Gastrocnemius medialis (tissue), 4 donors: ENCODE measurements around the gene SLC25A11. TPM values are rescaled to one million over a fixed set of nuclear protein-coding genes. Genes with fewer than 3 reads are reported as not detected.
A peak's percentile ranks its signal among the peaks of the same experiment; 100 is the strongest.

Source experiments
- ATAC-seq, 2 donors: fragments of 150-250 bp; one replicate each; pipeline ENCODE4 v1.9.1; 2016
- DNase-seq, 2 donors: peaks; one replicate each; pipeline ENCODE4 v3.0.0-alpha.2; 2019
- H3K27ac ChIP-seq, 4 donors: fragments of 200-600 bp; sonication (generic); 1 replicate in 1 of 4; 2 replicates in 3 of 4; pipeline ENCODE4 v1.5.1; 2016 to 2018; ENCODE audit warnings: mild to moderate bottlenecking in 2 of 4, moderate library complexity in 1 of 4
- H3K27me3 ChIP-seq, 3 donors: fragments of 200-600 bp; sonication (generic) in 2 of 3; 1 replicate in 1 of 3; 2 replicates in 2 of 3; pipeline versions ENCODE4 v1.5.1 to v1.6.0; 2016 to 2019; ENCODE audit warnings: mild to moderate bottlenecking in 1 of 3, moderate library complexity in 1 of 3
- H3K36me3 ChIP-seq, 2 donors: fragments of 200-600 bp; sonication (generic) in 1 of 2; one replicate each; pipeline ENCODE4 v1.5.1; 2017 to 2018
- H3K4me1 ChIP-seq, 2 donors: fragments of 200-600 bp; sonication (generic) in 1 of 2; one replicate each; pipeline ENCODE4 v1.5.1; 2016 to 2017; ENCODE audit warnings: mild to moderate bottlenecking in 2 of 2
- H3K4me3 ChIP-seq, 4 donors: fragments of 200-600 bp; sonication (generic) in 3 of 4; 1 replicate in 1 of 4; 2 replicates in 3 of 4; pipeline ENCODE4 v1.5.1; 2016 to 2019; ENCODE audit warnings: mild to moderate bottlenecking in 2 of 4
- H3K9me3 ChIP-seq, 3 donors: fragments of 200-600 bp; sonication (generic) in 2 of 3; 1 replicate in 1 of 3; 2 replicates in 2 of 3; pipeline ENCODE4 v1.5.1; 2016 to 2019
- CTCF ChIP-seq, 5 experiments: fragments of 450-650 bp in 3 of 5; fragments of 200-600 bp in 2 of 5; sonication (generic) in 2 of 5; IDR thresholded peaks in 4 of 5; conservative IDR thresholded peaks in 1 of 5; 1 replicate in 4 of 5; 2 replicates in 1 of 5; pipeline ENCODE4 v1.5.1; 2016 to 2019; ENCODE audit warnings: antibody characterized with exemption in 5 of 5, mild to moderate bottlenecking in 3 of 5, moderate library complexity in 3 of 5
- POLR2A ChIP-seq, 2 donors: fragments of 450-650 bp; IDR thresholded peaks; one replicate each; pipeline ENCODE4 v1.6.1; 2017; ENCODE audit warnings: antibody characterized with exemption in 2 of 2, mild to moderate bottlenecking in 2 of 2, moderate library complexity in 2 of 2
- in situ Hi-C, 4 donors: fragments of 200-750 bp; cut with MboI; loops; one replicate each; pipeline versions ENCODE4 v1.15.0 to v1.8.0; 2017; ENCODE audit warnings: low sequenced_read_pairs in 4 of 4
- intact Hi-C: fragments of 100-400 bp; cut with DNase I; formaldehyde crosslinking; loops from one replicate; pipeline ENCODE4 v1.15.1; 2023; ENCODE audit warnings: low total_unique reads
- total RNA-seq, 4 donors: library from RNA; depleted of rRNA; stranded (reverse); fragments of >200 nt; gene quantifications; one replicate each; pipeline versions ENCODE4 v1.1.0 to v1.2.3, GENCODE V29; 2016

SLC25A11 gene
- total RNA-seq, 4 donors from 2014 or later: 52.6 to 106 (median 81.7) TPM

- ATAC-seq (no peak), DNase-seq (no peak)
- Histone ChIP-seq H3K27me3 (no peaks in the 10 kb centered on the region), H3K4me1 (peaks cover 48 to 63% of the 10 kb centered on the region in 2 donors), H3K36me3 (peaks cover 0 to 8% of the 10 kb centered on the region in 2 donors), H3K27ac (peak overlapping the region; percentile 96 to 100 (median 98)), H3K4me3 (peak overlapping the region in 2 of 4 donors; percentile 96 to 99), H3K9me3 (no peaks in the 10 kb centered on the region)
- intact Hi-C loops (loop anchor here (5.0 kb wide), 1 partner anchor 1036 kb away; the partner anchor contains the start of gene P2RX1), in situ Hi-C loops (no loop called here)
- TF ChIP-seq POLR2A (IDR thresholded peaks at IDR 0.05) (no peak), CTCF (IDR thresholded peaks at IDR 0.05 in 4 of 5, conservative IDR thresholded peaks at IDR 0.05 in 1 of 5) (no peak)
These were observed 13.7 kb upstream of the SLC25A11 start for GRCh38 chr17:4953451-4953961.

GRCh38 chr17:4951486-4951885 lies 11.6 kb upstream of the SLC25A11 start:
- in situ Hi-C loops: no loop called here
- H3K36me3 ChIP-seq: peaks cover 0 to 13% of the 10 kb centered on the region in 2 donors
- H3K9me3 ChIP-seq: no peaks in the 10 kb centered on the region
- TF ChIP-seq POLR2A (IDR thresholded peaks at IDR 0.05) (peak; percentile 36 to 44), CTCF (IDR thresholded peaks at IDR 0.05 in 4 of 5, conservative IDR thresholded peaks at IDR 0.05 in 1 of 5) (no peak)
- H3K27me3 ChIP-seq: no peaks in the 10 kb centered on the region
- intact Hi-C loops: loop anchor here (5.0 kb wide), 1 partner anchor 1034 kb away; the partner anchor contains the start of gene P2RX1
- H3K27ac ChIP-seq: peak overlapping the region; percentile 96 to 100 (median 98)
- peak; percentile 45 to 59 for ATAC-seq
- H3K4me1 ChIP-seq: peaks cover 48 to 64% of the 10 kb centered on the region in 2 donors
- peak; percentile 68 to 92 for DNase-seq
- H3K4me3 ChIP-seq: peak overlapping the region; percentile 85 to 99 (median 96)

- peak in 1 of 2 donors; percentile 81 for DNase-seq
- ATAC-seq: peak in 1 of 2 donors; percentile 18
- TF ChIP-seq CTCF (IDR thresholded peaks at IDR 0.05 in 4 of 5, conservative IDR thresholded peaks at IDR 0.05 in 1 of 5) (no peak), POLR2A (IDR thresholded peaks at IDR 0.05) (peak in 1 of 2 donors; percentile 58)
- no peaks in the 10 kb centered on the region for H3K27me3 ChIP-seq
- intact Hi-C loops: loop anchor here (5.0 kb wide), 1 partner anchor 1033 kb away; the partner anchor contains the start of gene P2RX1
- H3K9me3 ChIP-seq: no peaks in the 10 kb centered on the region
- peaks cover 0 to 17% of the 10 kb centered on the region in 2 donors for H3K36me3 ChIP-seq
- peaks cover 55 to 65% of the 10 kb centered on the region in 2 donors for H3K4me1 ChIP-seq
- H3K4me3 ChIP-seq: peak within 1 kb of the TSS; percentile 85 to 99 (median 96)
- H3K27ac ChIP-seq: peak within 1 kb of the TSS; percentile 96 to 100 (median 98)
- in situ Hi-C loops: no loop called here
These were observed 10.9 kb upstream of the SLC25A11 start, which contains the start of gene ENO3 for GRCh38 chr17:4950746-4951204. Gene ENO3 (plus strand): TSS chr17:4951119. CDS start chr17:4951830, 711 bp downstream.

GRCh38 chr17:4950075-4950745 lies 10.4 kb upstream of the SLC25A11 start:
- peak in 1 of 2 donors; percentile 12 for ATAC-seq
- peak in 1 of 2 donors; percentile 71 for DNase-seq
- Histone ChIP-seq H3K27me3 (no peaks in the 10 kb centered on the region), H3K4me3 (peak overlapping the region; percentile 85 to 99 (median 96)), H3K4me1 (peaks cover 61 to 65% of the 10 kb centered on the region in 2 donors), H3K9me3 (no peaks in the 10 kb centered on the region), H3K36me3 (peaks cover 0 to 17% of the 10 kb centered on the region in 2 donors), H3K27ac (peak overlapping the region; percentile 96 to 100 (median 98))
- in situ Hi-C loops: no loop called here
- TF ChIP-seq POLR2A (IDR thresholded peaks at IDR 0.05): peak; percentile 69 to 72
- TF ChIP-seq CTCF (IDR thresholded peaks at IDR 0.05 in 4 of 5, conservative IDR thresholded peaks at IDR 0.05 in 1 of 5): no peak
- intact Hi-C loops: loop anchor here (5.0 kb wide), 1 partner anchor 1033 kb away; the partner anchor contains the start of gene P2RX1
